H9 (cell line): ENCODE results near the gene LRRC71. TPM values are rescaled to one million over a fixed set of nuclear protein-coding genes. Genes with fewer than 3 reads are reported as not detected.
A peak's percentile ranks its signal among the peaks of the same experiment; 100 is the strongest.

Source experiments
- DNase-seq: peaks from one replicate; pipeline ENCODE4 v3.0.0-alpha.2; 2017
- H2AFZ ChIP-seq: one replicate; pipeline ENCODE4 v1.6.1; 2013; ENCODE audit warnings: mild to moderate bottlenecking, low read length, control low read depth, moderate library complexity
- H2AK5ac ChIP-seq: 2 replicates; pipeline ENCODE4 v1.6.1; 2013; ENCODE audit warnings: low read length, control low read depth, mixed read lengths; ENCODE audit not compliant: insufficient read length
- H2BK120ac ChIP-seq: one replicate; pipeline ENCODE4 v1.6.1; 2013; ENCODE audit warnings: low read depth, mild to moderate bottlenecking, low read length, control low read depth, inconsistent platforms; ENCODE audit not compliant: poor library complexity, severe bottlenecking
- H2BK12ac ChIP-seq: 2 replicates; pipeline ENCODE4 v1.6.1; 2013; ENCODE audit warnings: low read length, control low read depth, mixed read lengths, low read depth; ENCODE audit not compliant: insufficient read length
- H2BK15ac ChIP-seq: 2 replicates; pipeline ENCODE4 v1.6.1; 2013; ENCODE audit warnings: low read depth, low read length, control low read depth
- H2BK20ac ChIP-seq: one replicate; pipeline ENCODE4 v1.6.1; 2013; ENCODE audit warnings: low read depth, mild to moderate bottlenecking, low read length, control low read depth, inconsistent platforms; ENCODE audit not compliant: poor library complexity, severe bottlenecking
- H2BK5ac ChIP-seq: 2 replicates; pipeline ENCODE4 v1.6.1; 2013; ENCODE audit warnings: low read length, control low read depth, mixed read lengths; ENCODE audit not compliant: insufficient read length
- H3K14ac ChIP-seq: 2 replicates; pipeline ENCODE4 v1.6.1; 2013; ENCODE audit warnings: low read length, control low read depth; ENCODE audit not compliant: insufficient read depth
- H3K18ac ChIP-seq: 2 replicates; pipeline ENCODE4 v1.6.1; 2013; ENCODE audit warnings: low read depth, mild to moderate bottlenecking, mixed read lengths, low read length, control low read depth; ENCODE audit not compliant: insufficient read length
- H3K23ac ChIP-seq: 2 replicates; pipeline ENCODE4 v1.6.1; 2013; ENCODE audit warnings: low read length, control low read depth, mixed read lengths, low read depth; ENCODE audit not compliant: insufficient read length
- H3K23me2 ChIP-seq: 2 replicates; pipeline ENCODE4 v1.6.1; 2013; ENCODE audit warnings: low read depth, mild to moderate bottlenecking, mixed read lengths, low read length, control low read depth; ENCODE audit not compliant: insufficient read length, poor library complexity, severe bottlenecking
- H3K27ac ChIP-seq: 2 replicates; pipeline ENCODE4 v1.5.1; 2013; ENCODE audit warnings: low read length, control low read depth, mixed read lengths, low read depth; ENCODE audit not compliant: insufficient read length
- H3K27me3 ChIP-seq: 2 replicates; pipeline ENCODE4 v1.6.1; 2013; ENCODE audit warnings: low read length, control low read depth, inconsistent platforms; ENCODE audit not compliant: insufficient read depth
- H3K4ac ChIP-seq: 2 replicates; pipeline ENCODE4 v1.6.1; 2013; ENCODE audit warnings: low read depth, mild to moderate bottlenecking, control low read depth, inconsistent platforms, low read length, moderate library complexity
- H3K4me1 ChIP-seq: 2 replicates; pipeline ENCODE4 v1.6.1; 2013; ENCODE audit warnings: low read length, control low read depth, inconsistent platforms; ENCODE audit not compliant: insufficient read depth
- H3K4me2 ChIP-seq: 2 replicates; pipeline ENCODE4 v1.6.1; 2013; ENCODE audit warnings: low read length, control low read depth, mixed read lengths; ENCODE audit not compliant: insufficient read length, insufficient read depth
- H3K56ac ChIP-seq: 2 replicates; pipeline ENCODE4 v1.6.1; 2013; ENCODE audit warnings: low read depth, mild to moderate bottlenecking, mixed read lengths, low read length, control low read depth; ENCODE audit not compliant: insufficient read length
- H3K79me1 ChIP-seq: 2 replicates; pipeline ENCODE4 v1.6.1; 2013; ENCODE audit warnings: low read depth, mild to moderate bottlenecking, moderate library complexity, low read length, control low read depth, inconsistent platforms; ENCODE audit not compliant: insufficient read depth, poor library complexity, severe bottlenecking
- H3K79me2 ChIP-seq: 2 replicates; pipeline ENCODE4 v1.6.1; 2013; ENCODE audit warnings: low read length, control low read depth, inconsistent platforms; ENCODE audit not compliant: insufficient read depth
- H3K9ac ChIP-seq: 2 replicates; pipeline ENCODE4 v1.6.1; 2013; ENCODE audit warnings: low read length, control low read depth, mixed read lengths; ENCODE audit not compliant: insufficient read length; ENCODE audit errors: extremely low read depth
- H3K9me3 ChIP-seq: one replicate; pipeline ENCODE4 v1.6.1; 2013; ENCODE audit warnings: low read depth, low read length, inconsistent platforms; ENCODE audit not compliant: control insufficient read depth
- H3T11ph ChIP-seq: one replicate; pipeline ENCODE4 v1.6.1; 2013; ENCODE audit warnings: mild to moderate bottlenecking, low read length, control low read depth, inconsistent platforms
- H4K20me1 ChIP-seq: one replicate; pipeline ENCODE4 v1.6.1; 2013; ENCODE audit not compliant: control insufficient read depth, insufficient read length, insufficient read depth
- H4K5ac ChIP-seq: 2 replicates; pipeline ENCODE4 v1.6.1; 2013; ENCODE audit warnings: low read depth, mild to moderate bottlenecking, mixed read lengths, low read length, control low read depth; ENCODE audit not compliant: insufficient read length
- H4K8ac ChIP-seq: replicated peaks from 2 replicates; pipeline ENCODE4 v1.6.1; 2013; ENCODE audit warnings: low read length, control low read depth, mixed read lengths, low read depth; ENCODE audit not compliant: insufficient read length
- H4K91ac ChIP-seq: 2 replicates; pipeline ENCODE4 v1.6.1; 2013; ENCODE audit warnings: low read depth, mild to moderate bottlenecking, moderate library complexity, mixed read lengths, low read length, control low read depth; ENCODE audit not compliant: insufficient read length
- H3K27ac Mint-ChIP-seq, 3 experiments: 2 replicates in 2 of 3; 3 replicates in 1 of 3; pipeline ENCODE4 v1.8.0; 2020 to 2021; ENCODE audit warnings: mixed read lengths in 3 of 3, mild to moderate bottlenecking in 1 of 3, moderate library complexity in 1 of 3
- H3K27me3 Mint-ChIP-seq: 2 replicates; pipeline ENCODE4 v1.8.0; 2021; ENCODE audit warnings: low read depth, mild to moderate bottlenecking, moderate library complexity, mixed read lengths
- H3K36me3 Mint-ChIP-seq, 3 experiments: 2 replicates in 2 of 3; 3 replicates in 1 of 3; pipeline ENCODE4 v1.8.0; 2020 to 2021; ENCODE audit warnings: low read depth in 3 of 3, mixed read lengths in 3 of 3; ENCODE audit not compliant: insufficient read depth in 1 of 3
- H3K4me1 Mint-ChIP-seq, 2 experiments: 2 replicates each; pipeline ENCODE4 v1.8.0; 2020; ENCODE audit warnings: mixed read lengths in 2 of 2
- H3K4me3 Mint-ChIP-seq, 2 experiments: 2 replicates in 1 of 2; 3 replicates in 1 of 2; pipeline ENCODE4 v1.8.0; 2020 to 2021; ENCODE audit warnings: mild to moderate bottlenecking in 2 of 2, mixed read lengths in 2 of 2, moderate library complexity in 1 of 2
- H3K9me3 Mint-ChIP-seq, 2 experiments: 2 replicates in 1 of 2; 3 replicates in 1 of 2; pipeline ENCODE4 v1.8.0; 2020; ENCODE audit warnings: mild to moderate bottlenecking in 2 of 2, mixed read lengths in 2 of 2, moderate library complexity in 1 of 2
- CTCF ChIP-seq: fragments of 200-600 bp; sonication (generic); conservative IDR thresholded peaks from 3 replicates; pipeline ENCODE4 v1.8.0; 2021; ENCODE audit warnings: antibody characterized with exemption, mild to moderate bottlenecking
- WGBS: extraction: QIAGEN DNeasy Blood & Tissue Kit; methylation state at CpG from one replicate; pipeline ENCODE4 v1.1.7; 2013; ENCODE audit warnings: missing lambda C conversion rate, low lambda C conversion rate, mixed read lengths; ENCODE audit not compliant: insufficient read length; ENCODE audit errors: extremely low coverage; 5-methylcytosine and 5-hydroxymethylcytosine counted together
- total RNA-seq: library from RNA; stranded (reverse); gene quantifications from 2 replicates; pipeline ENCODE4 v1.2.1, GENCODE V29; 2021

Gene LRRC71
- total RNA-seq, 1 experiment from 2014 or later = not detected

- Histone ChIP-seq H3K9me3 (no peaks in the 10 kb centered on the region), H2AK5ac (no peak overlapping the region), H4K5ac (no peak overlapping the region), H3K4me2 (no peak overlapping the region), H3K27me3 (no peaks in the 10 kb centered on the region; the same call in 1 of the 2 replicates), H3K4ac (no peak overlapping the region), H2BK15ac (no peak overlapping the region), H3K23me2 (no peaks in the 10 kb centered on the region), H4K20me1 (no peaks in the 10 kb centered on the region), H3K27ac (no peak overlapping the region), H3K9ac (no peak overlapping the region), H3T11ph (no peak overlapping the region), H3K23ac (no peak overlapping the region), H3K79me1 (no peaks in the 10 kb centered on the region), H3K79me2 (no peaks in the 10 kb centered on the region), H2BK5ac (no peak overlapping the region), H2BK12ac (no peak overlapping the region), H2BK120ac (no peak overlapping the region), H4K91ac (no peak overlapping the region), H3K4me1 (no peaks in the 10 kb centered on the region), H3K18ac (no peak overlapping the region), H2AFZ (no peak overlapping the region), H2BK20ac (no peak overlapping the region), H4K8ac (no peak overlapping the region), H3K56ac (no peak overlapping the region), H3K14ac (no peak overlapping the region)
- Mint-ChIP-seq H3K27me3 (peaks cover 36% of the 10 kb centered on the region), H3K27ac (peak overlapping the region in 1 of 3 experiments; percentile 53; a peak in 1 of 7 replicates), H3K4me3 (no peak overlapping the region), H3K9me3 (no peaks in the 10 kb centered on the region), H3K36me3 (peaks cover 5 to 27% (median 26%) of the 10 kb centered on the region in 3 experiments; a peak in 6 of 7 replicates), H3K4me1 (peaks cover 33 to 47% of the 10 kb centered on the region in 2 experiments)
- no peak for TF ChIP-seq CTCF
- DNase-seq = no peak
- WGBS = no CpG with 5 or more reads among the region's 6 CpGs
These were observed 12.7 kb downstream of the LRRC71 start for GRCh38 chr1:156933136-156933535.
